NCI-H146 (cell line): Measurements from ENCODE around the gene TBX2.
A peak's percentile ranks its signal among the peaks of the same experiment; 100 is the strongest.
"Not testable (repeated sequence)": the region's sequence is repeated elsewhere in the genome, so short reads cannot be mapped to it uniquely, and the experiment has no call there.

Experiments
- DNase-seq: peaks from one replicate; lab custom pipeline; 2025; lab: John Stamatoyannopoulos, UW

TBX2 gene

GRCh38 chr17:61399131-61400065 is at the start of gene TBX2:
TSS of gene TBX2 (plus strand) at chr17:61399843. CDS start at chr17:61400177, 334 bp downstream.
- DNase-seq: peak; percentile 78

GRCh38 chr17:61351745-61352407 is 47.8 kb upstream of the TBX2 start:
- no peak for DNase-seq

DNA sequence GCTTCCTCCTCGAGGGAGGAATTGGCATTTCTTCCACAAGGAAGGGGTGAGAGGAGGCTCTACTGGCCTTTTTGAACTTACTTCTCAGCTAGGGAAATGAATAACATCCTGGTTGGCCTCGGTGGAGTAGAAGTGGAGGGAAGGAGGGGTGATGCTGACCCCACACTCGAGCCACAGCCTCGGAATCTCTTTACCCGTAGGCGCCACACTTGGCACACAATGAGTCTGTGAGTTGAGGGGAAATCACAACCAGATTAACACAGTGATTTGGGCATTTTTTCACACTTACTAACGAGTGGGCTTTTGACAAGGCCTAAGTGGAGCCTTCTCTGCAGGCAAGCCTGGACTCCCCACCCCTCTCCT is 47.3 kb upstream of the TBX2 start:
- DNase-seq: no peak

DNA sequence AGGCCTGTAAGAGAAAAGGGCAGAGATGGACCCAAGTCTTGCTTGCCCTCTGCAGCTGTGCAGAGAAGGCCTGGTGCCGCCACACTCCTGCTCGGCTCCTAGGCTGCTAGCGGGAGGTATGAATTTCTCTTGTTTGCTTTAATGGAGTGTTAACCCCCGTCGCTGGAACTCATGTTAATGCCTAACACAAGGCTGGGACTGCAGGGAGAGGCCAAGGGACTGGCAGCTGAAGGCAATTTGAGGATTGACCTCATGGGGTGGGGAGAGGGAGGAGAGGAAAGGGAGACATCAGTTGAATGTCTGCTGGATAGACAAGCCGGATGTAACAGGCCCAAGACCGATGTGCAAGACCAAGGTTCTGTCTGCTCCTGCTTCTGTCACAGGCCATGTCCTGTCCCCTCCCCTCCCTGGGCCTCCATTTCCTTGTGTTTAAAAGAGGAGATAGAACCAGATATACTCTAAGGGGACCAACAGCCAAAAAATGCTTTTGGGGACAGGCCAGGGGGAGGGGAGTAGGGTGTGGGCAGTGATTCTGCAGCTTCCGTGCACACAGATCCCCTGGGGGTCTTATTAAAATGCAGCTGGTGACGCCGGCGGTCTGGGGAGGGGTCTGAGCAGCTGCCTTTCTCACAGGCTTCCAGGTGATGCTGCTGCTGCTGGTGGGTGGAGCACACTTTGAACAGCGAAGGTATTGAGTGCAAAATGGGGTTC is 46.7 kb upstream of the TBX2 start:
- DNase-seq: peak; percentile 90

GRCh38 chr17:61353615-61354014 is 46.0 kb upstream of the TBX2 start:
- DNase-seq: peak; percentile 55

DNA sequence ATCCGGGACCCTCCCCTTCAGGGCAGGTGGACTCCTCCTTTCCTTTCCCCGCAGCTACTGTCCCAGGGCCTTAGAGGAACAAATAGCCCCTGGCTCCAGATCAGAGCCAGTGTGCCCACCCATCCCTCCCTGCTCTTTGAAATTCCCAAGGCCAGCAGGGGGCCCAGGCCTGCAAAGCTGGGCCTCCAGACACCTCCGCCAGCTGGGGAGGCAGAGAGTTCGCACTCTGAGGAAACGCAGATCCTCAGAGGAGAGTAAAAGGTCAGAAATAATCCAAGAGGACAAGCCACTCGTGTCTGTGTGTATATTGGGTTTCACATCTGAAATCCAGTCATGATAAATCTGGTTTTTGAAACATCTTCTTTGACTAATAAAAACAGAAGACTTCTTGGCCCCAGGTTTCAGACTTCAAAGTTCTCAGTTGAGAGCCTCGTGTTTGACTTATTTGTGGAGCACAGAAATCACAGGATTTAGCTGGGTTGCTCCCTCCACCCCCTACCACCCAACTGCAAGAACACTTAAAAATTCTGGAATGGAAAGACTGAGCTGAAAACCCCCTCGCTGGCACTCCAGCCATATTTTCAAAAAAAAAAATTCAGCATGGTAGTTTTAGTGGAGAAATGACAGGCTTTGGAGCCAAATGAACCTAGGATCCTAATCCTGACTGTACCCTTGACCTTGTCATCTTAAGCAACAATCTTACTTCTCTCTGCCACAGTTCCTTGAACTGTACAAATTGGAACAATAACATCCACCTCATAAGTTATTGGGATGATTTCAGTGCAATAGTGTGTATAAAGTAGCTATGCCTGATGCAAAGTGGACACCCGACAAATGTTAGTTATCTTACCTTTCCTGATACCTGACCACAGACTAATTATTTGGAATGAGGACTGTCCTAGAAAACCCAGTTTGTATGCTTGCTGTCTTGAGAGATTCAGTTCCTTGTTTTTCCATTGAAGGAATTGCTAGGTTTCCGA is 44.5 kb upstream of the TBX2 start:
- no peak for DNase-seq

GRCh38 chr17:61357061-61357460 is 42.6 kb upstream of the TBX2 start:
- not testable (repeated sequence) for DNase-seq

DNA sequence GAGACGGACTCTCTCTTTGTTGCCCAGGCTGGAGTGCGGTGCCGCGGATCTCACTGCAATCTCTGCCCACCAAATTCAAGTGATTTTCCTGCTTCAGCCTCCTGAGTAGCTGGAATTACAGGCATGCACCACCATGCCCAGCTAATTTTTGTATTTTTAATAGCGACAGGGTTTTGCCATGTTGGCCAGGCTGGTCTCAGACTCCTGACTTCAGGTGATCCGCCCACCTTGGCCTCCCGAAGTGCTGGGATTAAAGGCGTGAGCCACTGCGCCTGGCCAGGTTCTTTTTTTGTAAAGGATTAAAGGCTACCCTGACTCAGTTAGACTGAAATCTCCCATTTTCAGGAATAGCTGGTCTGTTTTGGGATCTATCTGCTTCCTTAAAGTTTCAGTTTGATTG is 40.1 kb upstream of the TBX2 start:
- not testable (repeated sequence) for DNase-seq

DNA sequence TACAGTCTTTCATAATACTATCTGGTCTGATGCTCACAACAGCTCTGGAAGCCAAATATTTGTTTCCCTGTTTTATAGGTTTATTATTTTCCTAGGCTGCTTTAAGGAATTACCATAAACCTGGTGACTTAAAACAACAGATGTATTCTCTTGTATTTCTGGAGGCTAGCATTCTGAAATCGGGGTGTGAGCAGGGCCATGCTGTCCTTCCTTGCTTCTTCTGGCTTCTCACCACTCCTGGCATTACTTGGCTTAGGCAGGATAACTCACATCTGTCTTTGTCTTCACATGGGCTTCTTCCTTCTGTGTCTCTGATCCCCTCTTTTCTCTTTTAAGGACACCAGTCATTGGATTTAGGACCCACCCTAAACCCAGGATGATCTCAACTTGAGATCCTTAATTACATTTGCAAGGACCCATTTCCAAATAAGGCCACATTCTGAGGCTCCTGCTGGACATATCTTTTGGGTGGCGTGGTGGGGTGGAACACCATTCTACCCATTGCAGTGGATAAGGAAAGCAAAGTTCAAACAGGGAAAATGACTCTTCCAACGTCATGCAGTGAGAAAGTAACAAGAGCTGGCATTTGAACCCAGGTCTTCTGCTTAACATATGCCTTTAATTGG is 39.2 kb upstream of the TBX2 start:
- DNase-seq: no peak

- no peak for DNase-seq
Measured at GRCh38 chr17:61361084-61361483, 38.6 kb upstream of the TBX2 start.

- peak; percentile 92 for DNase-seq
Measured at GRCh38 chr17:61362396-61362795, 37.2 kb upstream of the TBX2 start.

DNA sequence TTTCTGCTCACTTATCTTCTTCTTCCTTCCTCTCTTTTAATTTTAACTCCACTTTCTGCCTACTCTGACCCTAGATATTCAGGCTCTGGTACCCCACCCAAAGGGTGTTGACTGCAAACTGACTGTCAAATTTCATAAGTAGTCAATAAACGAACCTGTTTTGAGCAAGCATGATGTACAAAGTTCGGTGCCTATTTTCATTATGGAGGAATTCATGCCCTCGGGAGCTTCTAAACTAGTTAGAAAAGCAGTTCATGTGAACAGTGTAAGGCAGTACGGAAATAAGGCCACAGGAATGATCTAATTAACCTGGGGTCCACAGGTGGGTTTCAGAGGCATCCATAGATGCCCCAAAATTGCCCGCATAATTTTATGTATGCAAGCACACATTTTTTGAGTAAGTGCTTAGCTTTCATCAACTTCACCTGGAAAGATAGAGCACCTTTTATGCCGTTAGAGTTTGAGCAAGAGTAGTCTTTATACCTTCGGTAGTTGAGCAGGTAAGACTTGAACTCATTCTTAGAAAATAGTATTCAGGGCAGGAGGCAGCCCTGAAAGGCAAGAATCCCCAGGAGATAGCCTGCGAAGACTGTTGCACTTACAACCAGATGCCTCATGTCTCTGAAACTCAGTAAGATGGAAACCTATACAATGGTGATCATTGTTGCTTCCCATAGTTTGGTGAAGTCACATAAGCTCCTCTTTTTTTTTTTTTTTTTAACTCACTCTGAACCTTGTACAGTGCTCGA is 36.6 kb upstream of the TBX2 start:
- no peak for DNase-seq

DNA sequence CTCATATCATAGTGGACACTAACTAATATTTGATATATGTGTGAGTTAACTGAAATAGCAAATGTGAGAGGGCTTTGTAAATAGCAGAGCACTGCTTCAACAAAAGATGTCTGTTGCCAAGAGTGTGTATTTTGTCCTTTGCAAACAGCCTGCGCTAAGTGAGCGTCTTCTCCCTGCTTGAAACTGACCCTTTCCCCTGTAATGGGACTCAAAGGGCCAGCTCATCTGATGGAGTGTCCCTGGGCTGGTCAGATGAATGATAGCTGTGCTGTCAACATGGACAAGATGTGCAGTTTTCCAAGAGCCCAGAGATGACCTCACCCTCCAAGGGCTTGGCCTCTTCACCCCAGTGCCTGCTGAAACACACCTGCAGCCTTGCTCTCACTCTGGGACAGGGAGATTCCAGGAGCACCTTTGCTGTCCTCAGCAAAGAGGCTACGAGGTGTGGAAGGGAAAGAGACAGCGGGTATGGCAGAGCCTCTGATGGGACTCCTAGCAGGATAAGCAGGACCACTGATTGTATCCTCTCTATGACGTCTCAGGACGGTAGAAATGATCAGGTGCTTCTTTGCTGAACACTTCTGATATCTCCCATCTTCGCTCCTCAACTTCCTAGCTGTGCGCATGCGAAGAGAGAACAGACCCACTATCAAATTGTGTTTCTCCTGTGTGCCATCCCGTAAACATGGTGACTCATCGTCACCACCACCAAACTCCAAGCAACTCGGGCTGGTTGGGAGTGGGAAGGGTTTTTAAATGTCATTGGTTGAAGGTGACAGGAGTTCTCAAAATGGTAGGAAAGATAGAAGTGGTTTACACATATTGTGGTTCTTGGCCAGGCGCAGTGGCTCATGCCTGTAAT is 35.8 kb upstream of the TBX2 start:
- DNase-seq: peak; percentile 29

GRCh38 chr17:61364463-61364846 is 35.2 kb upstream of the TBX2 start:
- no peak for DNase-seq

GRCh38 chr17:61366076-61366714 is 33.4 kb upstream of the TBX2 start:
- DNase-seq: no peak

DNA sequence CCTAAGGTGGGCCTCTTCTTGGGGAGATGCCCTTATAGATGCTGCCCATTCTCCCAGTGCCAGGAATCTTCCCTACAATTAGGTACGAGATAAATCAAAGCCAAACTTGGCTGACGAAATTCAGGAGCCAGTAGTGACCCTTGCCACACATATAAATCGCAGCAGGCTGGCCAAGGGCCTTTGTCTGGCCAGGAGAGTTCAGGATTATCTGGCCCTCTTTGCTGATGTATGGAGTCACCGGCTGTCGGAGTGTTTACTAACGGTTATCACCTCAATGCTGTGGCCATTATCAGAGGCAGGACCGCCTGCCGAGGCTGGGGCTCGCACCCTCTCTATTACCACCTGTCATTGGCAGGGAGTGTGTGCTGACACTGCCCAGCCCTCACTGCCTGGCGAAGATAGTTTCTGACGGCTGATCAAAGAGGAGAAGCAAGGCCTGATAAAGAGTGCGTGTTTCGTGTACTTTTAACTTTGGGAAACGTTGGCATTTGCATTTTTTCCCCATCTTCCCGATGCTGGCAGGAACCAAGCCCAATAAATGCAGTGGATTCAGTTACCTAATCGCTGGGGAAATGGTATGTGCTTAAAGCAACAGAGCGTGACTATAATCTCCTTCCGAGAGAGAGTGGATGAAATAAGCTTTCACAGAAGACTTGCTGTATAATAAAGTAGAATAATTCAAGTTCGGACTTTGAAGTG is 32.8 kb upstream of the TBX2 start:
- peak; percentile 97 for DNase-seq

DNA sequence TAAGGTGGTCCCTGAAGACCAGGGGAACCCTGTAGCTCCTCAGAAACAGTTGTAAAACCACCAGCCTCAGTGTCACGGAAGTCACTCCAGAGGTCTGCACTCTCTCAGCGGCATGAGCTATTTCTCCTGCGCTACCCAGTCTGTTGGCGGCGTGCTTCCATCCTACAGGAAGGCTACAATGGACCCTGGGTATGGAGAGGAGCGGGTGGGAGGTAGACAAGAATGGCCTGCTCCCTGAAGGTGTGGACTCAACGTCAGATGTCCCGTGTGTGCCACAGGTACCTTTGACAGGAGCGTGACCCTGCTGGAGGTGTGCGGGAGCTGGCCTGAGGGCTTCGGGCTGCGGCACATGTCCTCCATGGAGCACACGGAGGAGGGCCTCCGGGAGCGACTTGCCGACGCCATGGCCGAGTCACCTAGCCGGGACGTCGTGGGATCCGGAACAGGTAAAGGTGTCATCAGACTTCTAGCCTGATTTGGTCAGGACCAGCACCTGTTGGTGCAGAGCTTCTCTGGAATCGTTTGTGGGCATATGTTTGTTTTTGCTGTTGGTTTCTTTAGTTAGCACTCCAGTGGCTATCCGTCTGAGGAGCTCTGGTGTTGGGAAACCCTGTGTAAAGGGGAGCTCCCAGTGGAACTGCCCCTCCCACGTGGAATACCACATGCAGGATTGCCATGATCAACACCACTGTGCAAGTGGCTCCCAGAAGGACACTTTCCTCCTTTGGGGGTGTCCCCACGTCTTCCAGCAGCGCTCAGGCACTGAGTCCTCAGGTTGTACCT is 31.4 kb upstream of the TBX2 start:
- DNase-seq: no peak
